DND-41 (cell line): ENCODE data around the gene AUH.
"Not testable (repeated sequence)": the region's sequence is repeated elsewhere in the genome, so short reads cannot be mapped to it uniquely, and the experiment has no call there.

ENCODE experiments used
- ATAC-seq: fragments of 200-7000 bp; cut with Tn5 transposase; 3 replicates; pipeline ENCODE4 v1.9.1; 2021; ENCODE audit warnings: low read depth; ENCODE audit not compliant: insufficient read depth
- DNase-seq: peaks from one replicate; pipeline ENCODE4 v3.0.0-alpha.2; 2020
- H2AFZ ChIP-seq: 2 replicates; pipeline ENCODE4 v1.6.0; 2012; ENCODE audit warnings: low read depth, low read length
- H3K27ac ChIP-seq: 2 replicates; pipeline ENCODE4 v1.5.1; 2012; ENCODE audit warnings: low read length, inconsistent platforms
- H3K27me3 ChIP-seq: fragments of 200-600 bp; sonication (generic); 2 replicates; pipeline ENCODE4 v1.6.0; 2012; ENCODE audit warnings: low read length, mild to moderate bottlenecking, inconsistent platforms; ENCODE audit not compliant: insufficient read depth, poor library complexity
- H3K36me3 ChIP-seq: 2 replicates; pipeline ENCODE4 v1.5.1; 2012; ENCODE audit warnings: low read length, inconsistent platforms; ENCODE audit not compliant: insufficient read depth
- H3K4me1 ChIP-seq: 2 replicates; pipeline ENCODE4 v1.5.1; 2012; ENCODE audit warnings: mild to moderate bottlenecking, low read length; ENCODE audit not compliant: insufficient read depth
- H3K4me2 ChIP-seq: 2 replicates; pipeline ENCODE4 v1.6.0; 2012; ENCODE audit warnings: mild to moderate bottlenecking, moderate library complexity, low read length, inconsistent platforms; ENCODE audit not compliant: insufficient read depth
- H3K4me3 ChIP-seq, 2 experiments: fragments of 200-600 bp in 1 of 2; shearing (Covaris generic) in 1 of 2; 2 replicates each; pipeline ENCODE4 v1.5.1; 2012 to 2016; ENCODE audit warnings: inconsistent platforms in 2 of 2, low read length in 2 of 2, mild to moderate bottlenecking in 2 of 2, low read depth in 1 of 2, moderate library complexity in 1 of 2
- H3K79me2 ChIP-seq: 2 replicates; pipeline ENCODE4 v1.6.0; 2012; ENCODE audit warnings: low read length, inconsistent platforms; ENCODE audit not compliant: insufficient read depth
- H3K9ac ChIP-seq: 2 replicates; pipeline ENCODE4 v1.6.0; 2012; ENCODE audit warnings: low read depth, mild to moderate bottlenecking, inconsistent platforms, low read length, moderate library complexity
- H3K9me3 ChIP-seq: 2 replicates; pipeline ENCODE4 v1.5.1; 2012; ENCODE audit warnings: low read length, moderate library complexity, mild to moderate bottlenecking, inconsistent platforms; ENCODE audit not compliant: insufficient read depth, severe bottlenecking
- H4K20me1 ChIP-seq: 2 replicates; pipeline ENCODE4 v1.6.0; 2012; ENCODE audit warnings: low read length; ENCODE audit not compliant: insufficient read depth
- CTCF ChIP-seq: IDR thresholded peaks from 2 replicates; pipeline ENCODE4 v1.5.1; 2012; ENCODE audit warnings: borderline replicate concordance, low read length, moderate library complexity, mild to moderate bottlenecking; ENCODE audit not compliant: poor library complexity, severe bottlenecking; ENCODE audit errors: extremely low read depth
- EZH2 ChIP-seq: IDR thresholded peaks from 3 replicates; pipeline ENCODE4 v1.6.1; 2012; ENCODE audit warnings: borderline replicate concordance, low read depth, mild to moderate bottlenecking, moderate library complexity, low read length, inconsistent platforms; ENCODE audit not compliant: severe bottlenecking

The AUH gene

DNA sequence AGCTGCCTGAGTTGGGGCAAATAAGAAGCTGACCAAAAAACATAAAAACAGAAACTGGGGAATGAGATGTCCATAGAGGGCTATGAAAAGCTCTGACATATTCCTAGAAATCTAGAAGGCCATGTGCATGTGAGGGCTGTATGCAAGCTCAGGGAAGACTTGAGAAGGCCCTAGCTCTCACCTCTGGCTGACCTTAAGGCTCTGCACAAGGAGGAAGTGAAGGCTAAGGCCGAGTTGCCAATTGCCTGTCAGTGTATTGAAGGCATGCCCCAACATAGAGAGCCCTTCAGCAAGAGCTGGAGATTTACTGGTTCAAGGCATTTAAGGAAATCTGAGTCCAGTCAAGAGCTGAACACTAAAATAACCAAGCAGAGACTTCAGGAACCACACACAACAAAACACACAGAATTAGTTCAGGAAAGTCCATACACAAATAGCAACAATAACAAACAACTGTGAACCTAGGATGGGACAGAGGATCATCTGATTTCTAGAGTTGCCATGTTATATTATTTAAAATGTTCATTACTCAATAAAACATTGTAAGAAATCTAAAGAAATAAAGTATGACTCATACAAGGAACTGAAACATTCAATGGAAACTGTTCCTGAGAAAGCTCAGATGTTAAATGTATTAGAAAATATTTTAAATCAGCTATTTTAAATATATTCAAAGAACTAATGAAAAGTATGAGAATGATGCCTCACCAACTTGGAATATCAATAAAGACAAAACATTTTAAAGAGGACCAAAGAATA is 161.8 kb downstream of the AUH start:
- H3K79me2 ChIP-seq = no peaks in the 10 kb centered on the region
- H3K9me3 ChIP-seq = no peaks in the 10 kb centered on the region
- H3K27ac ChIP-seq = no peak overlapping the region
- DNase-seq = no peak
- H3K36me3 ChIP-seq = no peaks in the 10 kb centered on the region
- no peak for ATAC-seq
- H3K4me1 ChIP-seq = peaks cover under 1% of the 10 kb centered on the region; the same call in 1 of the 2 replicates
- no peaks in the 10 kb centered on the region for H4K20me1 ChIP-seq
- no peak overlapping the region for H3K9ac ChIP-seq
- H2AFZ ChIP-seq = no peak overlapping the region
- no peak for TF ChIP-seq EZH2
- TF ChIP-seq CTCF = no peak
- H3K4me3 ChIP-seq = no peak overlapping the region
- H3K27me3 ChIP-seq = no peaks in the 10 kb centered on the region
- no peak overlapping the region for H3K4me2 ChIP-seq

- H3K27me3 ChIP-seq, H2AFZ ChIP-seq, H3K79me2 ChIP-seq, ATAC-seq, H3K27ac ChIP-seq, H3K36me3 ChIP-seq, DNase-seq, H3K4me2 ChIP-seq, H3K9me3 ChIP-seq, H3K4me3 ChIP-seq, H3K9ac ChIP-seq, H4K20me1 ChIP-seq: not testable (repeated sequence)
- peaks cover 11% of the 10 kb centered on the region for H3K4me1 ChIP-seq
Measured at GRCh38 chr9:91198881-91199280, 162.8 kb downstream of the AUH start.

GRCh38 chr9:91198405-91198804 is 163.3 kb downstream of the AUH start:
- TF ChIP-seq EZH2 (no peak), CTCF (no peak)
- no peak overlapping the region for H3K9ac ChIP-seq

DNA sequence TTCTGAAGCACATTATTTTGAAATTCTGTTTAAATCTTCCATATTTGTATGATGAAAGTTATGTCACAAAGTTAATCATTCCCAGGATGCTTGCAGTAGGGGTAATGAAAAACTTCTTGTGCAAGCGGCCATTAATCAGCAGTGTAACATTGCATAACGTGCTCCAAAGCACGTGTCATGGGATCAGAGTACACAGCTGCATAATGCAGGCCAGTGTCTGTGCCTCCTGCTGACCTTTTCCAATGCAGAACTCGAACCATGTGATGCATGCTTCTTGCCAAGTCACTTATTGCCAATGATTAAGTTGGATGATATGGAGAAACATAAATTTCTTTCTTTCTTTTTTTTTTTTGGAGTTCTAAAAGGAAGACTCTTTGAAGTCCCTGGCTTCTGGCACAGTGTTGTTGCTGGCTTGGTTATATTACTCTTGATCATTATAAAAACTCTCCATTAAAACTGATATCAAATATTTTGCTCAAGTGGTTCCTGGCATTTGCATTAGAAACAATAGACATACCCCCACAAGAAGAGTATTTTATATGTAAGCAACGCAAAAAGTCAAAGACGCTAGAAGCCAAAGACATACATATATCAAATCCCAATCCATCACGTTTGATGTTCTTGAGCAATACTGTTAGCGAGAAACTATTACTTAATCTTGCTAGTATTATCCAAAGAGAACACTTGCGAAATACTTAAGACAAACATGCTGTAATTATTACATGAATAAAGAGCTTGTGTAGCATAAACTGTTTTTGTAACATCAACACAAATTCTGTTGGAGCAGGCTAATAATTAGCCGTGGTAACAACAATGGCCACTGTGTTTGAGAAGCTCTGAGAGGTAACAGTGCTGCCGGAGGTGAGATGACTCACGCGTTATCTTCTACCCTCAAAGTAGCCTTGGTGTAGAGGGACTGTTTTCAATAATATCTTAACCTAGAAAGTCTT is 164.2 kb downstream of the AUH start:
- Histone ChIP-seq H3K36me3 (no peaks in the 10 kb centered on the region), H3K27me3 (no peaks in the 10 kb centered on the region), H4K20me1 (no peaks in the 10 kb centered on the region), H3K4me1 (peaks cover 25% of the 10 kb centered on the region), H2AFZ (no peak overlapping the region), H3K79me2 (no peaks in the 10 kb centered on the region), H3K9me3 (no peaks in the 10 kb centered on the region), H3K4me2 (no peak overlapping the region), H3K27ac (no peak overlapping the region), H3K9ac (no peak overlapping the region), H3K4me3 (no peak overlapping the region)
- TF ChIP-seq EZH2 (no peak), CTCF (no peak)
- DNase-seq = no peak
- no peak for ATAC-seq

More at GRCh38 chr9:91198405-91198804, 163.3 kb downstream of the AUH start:
- Histone ChIP-seq H3K4me2 (no peak overlapping the region), H3K4me3 (no peak overlapping the region), H3K9me3 (no peaks in the 10 kb centered on the region), H3K36me3 (no peaks in the 10 kb centered on the region), H2AFZ (no peak overlapping the region), H4K20me1 (no peaks in the 10 kb centered on the region), H3K79me2 (no peaks in the 10 kb centered on the region), H3K27ac (no peak overlapping the region), H3K4me1 (peaks cover 16% of the 10 kb centered on the region), H3K27me3 (no peaks in the 10 kb centered on the region)
- DNase-seq (no peak), ATAC-seq (no peak)
